ENCODE measurements around the gene POC1A. TPM values are rescaled to one million over a fixed set of nuclear protein-coding genes. Genes with fewer than 3 reads are reported as not detected.
A peak's percentile ranks its signal among the peaks of the same experiment; 100 is the strongest.

Gene POC1A
- total RNA-seq, 6 donors from 2014 or later: 1.0 to 4.2 (median 2.8) TPM

DNA sequence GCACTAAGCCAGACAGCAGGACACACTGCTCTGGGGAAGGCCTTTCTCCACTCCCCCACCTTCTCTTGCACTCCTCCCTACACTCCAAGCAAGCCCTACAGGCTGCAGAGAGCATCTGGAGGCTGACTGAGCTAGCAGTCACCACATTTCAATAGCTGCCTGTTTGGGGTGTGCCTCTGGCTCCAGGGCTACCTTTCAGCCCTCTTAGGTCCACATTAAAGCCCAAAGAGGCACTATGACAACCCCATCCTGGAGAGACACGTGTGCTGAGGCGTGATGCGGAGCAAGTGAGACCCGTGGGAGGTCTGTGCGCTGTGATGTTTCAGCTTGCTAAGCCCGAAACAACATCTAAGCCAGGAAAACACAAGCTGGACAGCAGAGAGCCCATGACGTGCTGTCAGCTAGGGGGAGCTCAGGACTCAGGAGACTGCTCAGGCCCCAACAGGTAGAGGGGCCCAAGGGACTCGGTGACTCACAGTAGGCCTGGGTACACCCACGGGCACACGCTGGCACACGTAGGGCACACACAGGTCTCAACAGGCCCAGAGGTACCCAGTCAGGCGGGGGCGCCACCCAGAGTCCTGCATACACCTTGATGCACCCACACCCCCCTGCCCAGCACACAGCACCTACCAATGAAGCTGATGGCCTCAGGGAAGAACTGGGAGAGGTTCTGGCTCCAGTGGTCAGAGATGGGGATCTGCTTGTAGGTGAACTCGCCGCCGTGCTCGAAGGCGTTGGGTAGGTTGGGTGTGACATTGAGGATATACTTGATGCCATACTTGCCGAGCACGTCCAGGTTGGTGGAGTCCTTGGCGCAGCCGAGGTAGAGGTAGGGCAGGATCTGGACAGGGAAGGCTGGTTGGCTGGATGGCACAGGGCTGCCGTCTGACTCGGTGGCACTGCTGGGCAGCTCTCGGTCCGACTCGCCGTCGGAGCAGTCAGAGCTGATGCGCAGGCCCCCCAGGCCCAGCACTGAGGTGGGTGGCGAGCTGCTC is 100.6 kb downstream of the POC1A start:
- Histone ChIP-seq H3K9me3 (no peaks in the 10 kb centered on the region), H3K36me3 (peaks cover 13 to 51% (median 38%) of the 10 kb centered on the region in 4 donors), H3K27me3 (no peaks in the 10 kb centered on the region), H3K4me1 (peaks cover 65 to 83% (median 77%) of the 10 kb centered on the region in 4 donors), H3K4me3 (peak overlapping the region in 3 of 4 donors; percentile 62 to 87 (median 81)), H3K27ac (peak overlapping the region; percentile 85 to 92 (median 88))
- TF ChIP-seq, protein P1, sequence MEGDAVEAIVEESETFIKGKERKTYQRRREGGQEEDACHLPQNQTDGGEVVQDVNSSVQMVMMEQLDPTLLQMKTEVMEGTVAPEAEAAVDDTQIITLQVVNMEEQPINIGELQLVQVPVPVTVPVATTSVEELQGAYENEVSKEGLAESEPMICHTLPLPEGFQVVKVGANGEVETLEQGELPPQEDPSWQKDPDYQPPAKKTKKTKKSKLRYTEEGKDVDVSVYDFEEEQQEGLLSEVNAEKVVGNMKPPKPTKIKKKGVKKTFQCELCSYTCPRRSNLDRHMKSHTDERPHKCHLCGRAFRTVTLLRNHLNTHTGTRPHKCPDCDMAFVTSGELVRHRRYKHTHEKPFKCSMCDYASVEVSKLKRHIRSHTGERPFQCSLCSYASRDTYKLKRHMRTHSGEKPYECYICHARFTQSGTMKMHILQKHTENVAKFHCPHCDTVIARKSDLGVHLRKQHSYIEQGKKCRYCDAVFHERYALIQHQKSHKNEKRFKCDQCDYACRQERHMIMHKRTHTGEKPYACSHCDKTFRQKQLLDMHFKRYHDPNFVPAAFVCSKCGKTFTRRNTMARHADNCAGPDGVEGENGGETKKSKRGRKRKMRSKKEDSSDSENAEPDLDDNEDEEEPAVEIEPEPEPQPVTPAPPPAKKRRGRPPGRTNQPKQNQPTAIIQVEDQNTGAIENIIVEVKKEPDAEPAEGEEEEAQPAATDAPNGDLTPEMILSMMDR (IDR thresholded peaks at IDR 0.05): peak in 2 of 6 experiments; percentile 3 to 28
- no peak for TF ChIP-seq POLR2A (IDR thresholded peaks at IDR 0.05)
- TF ChIP-seq POLR2AphosphoS5 (IDR thresholded peaks at IDR 0.05): no peak
- TF ChIP-seq EP300 (IDR thresholded peaks at IDR 0.05): no peak
- DNase-seq (peak in 1 of 2 donors; percentile 56), ATAC-seq (ENCODE audit: low FRiP score in 2 of 2) (no peak)
- WGBS, 2 donors: 68 to 80% methylated on average over 11 to 29 of the region's 31 CpGs

DNA sequence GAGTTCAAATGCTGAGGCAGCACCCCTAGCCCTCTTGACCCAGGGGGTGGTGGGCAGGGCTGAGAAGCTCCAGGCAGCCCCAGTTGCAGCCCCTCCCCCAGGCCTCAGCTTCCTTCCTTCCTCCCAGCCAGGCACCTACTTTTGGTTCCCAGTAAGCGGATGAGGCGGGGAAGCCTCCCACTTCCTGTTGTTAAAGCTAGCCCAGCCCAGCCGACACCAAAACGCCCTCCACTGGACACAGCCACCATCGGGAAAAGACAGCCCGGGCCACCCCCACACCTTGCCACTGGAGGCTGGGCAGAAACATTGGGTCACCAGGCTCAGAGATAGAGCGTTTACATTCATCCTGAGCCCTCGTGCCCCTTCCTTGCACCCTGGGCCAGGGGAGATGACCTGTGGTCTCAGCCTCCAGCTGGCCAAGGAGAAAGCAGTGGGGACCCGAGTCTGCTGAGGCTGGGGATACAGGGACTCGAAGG is 101.4 kb downstream of the POC1A start:
- Histone ChIP-seq H3K4me3 (peak overlapping the region in 3 of 4 donors; percentile 62 to 87 (median 81)), H3K9me3 (no peaks in the 10 kb centered on the region), H3K36me3 (peaks cover 13 to 57% (median 38%) of the 10 kb centered on the region in 4 donors), H3K4me1 (peaks cover 70 to 87% (median 80%) of the 10 kb centered on the region in 4 donors), H3K27me3 (no peaks in the 10 kb centered on the region), H3K27ac (peak overlapping the region; percentile 85 to 92 (median 88))
- ATAC-seq (ENCODE audit: low FRiP score in 2 of 2) (peak; percentile 27 to 49), DNase-seq (peak in 1 of 2 donors; percentile 95)
- WGBS, 2 donors: 10 to 12% methylated on average over 8 to 10 of the region's 10 CpGs
- TF ChIP-seq, protein P1 (IDR thresholded peaks at IDR 0.05): peak; percentile 34 to 76 (median 64)
- peak; percentile 64 to 85 for TF ChIP-seq POLR2AphosphoS5 (IDR thresholded peaks at IDR 0.05)
- peak in 2 of 4 donors; percentile 6 to 16 for TF ChIP-seq POLR2A (IDR thresholded peaks at IDR 0.05)
- TF ChIP-seq EP300 (IDR thresholded peaks at IDR 0.05): peak in 2 of 4 donors; percentile 47 to 69

GRCh38 chr3:52051444-52051843 is 102.8 kb downstream of the POC1A start:
- peak; percentile 17 to 47 for TF ChIP-seq POLR2AphosphoS5 (IDR thresholded peaks at IDR 0.05)
- TF ChIP-seq POLR2A (IDR thresholded peaks at IDR 0.05): no peak
- WGBS, 2 donors: 83% methylated on average over 8 of the region's 8 CpGs; no CpG with 5 or more reads in 1 of the 2 donors
- peaks cover 13 to 57% (median 38%) of the 10 kb centered on the region in 4 donors for H3K36me3 ChIP-seq
- no peaks in the 10 kb centered on the region for H3K9me3 ChIP-seq
- peaks cover 79 to 92% (median 83%) of the 10 kb centered on the region in 4 donors for H3K4me1 ChIP-seq
- no peaks in the 10 kb centered on the region for H3K27me3 ChIP-seq
- no peak for DNase-seq
- H3K4me3 ChIP-seq: no peak overlapping the region
- no peak for ATAC-seq (ENCODE audit: low FRiP score in 2 of 2)
- peak overlapping the region; percentile 85 to 92 (median 88) for H3K27ac ChIP-seq

DNA sequence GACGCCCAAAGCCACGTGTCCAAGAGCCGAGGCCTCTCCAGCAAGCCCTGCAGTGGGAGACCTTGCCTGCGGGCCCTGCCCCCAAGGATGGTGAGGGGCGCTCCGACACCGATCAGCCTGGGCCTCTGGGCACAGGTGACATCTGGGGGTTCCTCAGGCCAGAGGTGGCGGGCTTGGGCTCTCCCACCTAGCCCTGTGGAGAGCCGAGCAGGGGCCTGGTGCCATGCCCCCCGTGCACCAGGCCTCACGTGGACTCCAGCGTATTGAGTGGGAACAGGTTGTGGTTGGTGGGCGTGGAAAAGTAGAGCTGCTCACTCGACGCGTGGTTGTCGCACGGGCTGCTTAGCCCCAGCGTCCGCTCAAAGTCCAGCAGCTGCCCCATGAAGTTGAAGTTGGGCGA is 103.7 kb downstream of the POC1A start:
- Histone ChIP-seq H3K9me3 (no peaks in the 10 kb centered on the region), H3K27ac (peak overlapping the region; percentile 5 to 92 (median 88)), H3K27me3 (no peaks in the 10 kb centered on the region), H3K4me3 (no peak overlapping the region), H3K36me3 (peaks cover 13 to 57% (median 38%) of the 10 kb centered on the region in 4 donors), H3K4me1 (peaks cover 88 to 96% (median 90%) of the 10 kb centered on the region in 4 donors)
- no peak for ATAC-seq (ENCODE audit: low FRiP score in 2 of 2)
- no peak for DNase-seq
- 93 to 95% methylated on average over 13 to 21 of the region's 21 CpGs for WGBS, 2 donors
- no peak for TF ChIP-seq POLR2AphosphoS5 (IDR thresholded peaks at IDR 0.05)

DNA sequence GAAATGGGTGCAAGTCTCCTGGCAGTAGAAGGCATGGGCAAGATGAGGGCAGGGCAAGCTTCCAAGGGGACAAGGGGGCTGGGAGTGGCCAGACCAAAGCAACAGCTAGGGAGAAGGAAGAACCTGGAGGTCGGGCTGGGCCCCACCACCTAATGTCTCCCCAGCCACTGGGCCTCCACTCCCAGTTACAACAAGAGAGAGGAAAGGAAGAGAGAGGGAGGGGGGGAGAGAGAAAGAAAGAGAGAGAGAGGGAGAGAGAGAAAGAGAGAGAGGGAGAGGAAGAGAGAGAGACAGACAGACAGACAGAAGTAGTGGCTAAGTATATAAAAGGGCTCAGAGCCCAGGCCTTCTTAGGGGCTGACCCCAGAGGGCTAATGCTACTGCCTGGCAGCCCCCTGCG is 104.7 kb downstream of the POC1A start:
- H3K4me1 ChIP-seq: peaks cover 80 to 88% (median 84%) of the 10 kb centered on the region in 4 donors

More for the DNA sequence above, 104.7 kb downstream of the POC1A start:
- TF ChIP-seq, protein P1 (IDR thresholded peaks at IDR 0.05): no peak
- no peak for TF ChIP-seq POLR2AphosphoS5 (IDR thresholded peaks at IDR 0.05)
- TF ChIP-seq EP300 (IDR thresholded peaks at IDR 0.05): no peak
- no peak for TF ChIP-seq POLR2A (IDR thresholded peaks at IDR 0.05)
- no peak for DNase-seq
- H3K27me3 ChIP-seq: no peaks in the 10 kb centered on the region
- peak overlapping the region; percentile 46 to 92 (median 86) for H3K27ac ChIP-seq
- ATAC-seq (ENCODE audit: low FRiP score in 2 of 2): no peak
- WGBS, 2 donors: 74 to 75% methylated on average over 2 of the region's 2 CpGs
- H3K4me3 ChIP-seq: no peak overlapping the region
- peaks cover 13 to 57% (median 38%) of the 10 kb centered on the region in 4 donors for H3K36me3 ChIP-seq
- no peaks in the 10 kb centered on the region for H3K9me3 ChIP-seq

Measured in upper lobe of left lung (tissue), 6 donors.